A549 (cell line): ENCODE results near the gene ADARB1. TPM values are rescaled to one million over a fixed set of nuclear protein-coding genes. Genes with fewer than 3 reads are reported as not detected.

Experiments
- ATAC-seq, 2 experiments: fragments of 200-7000 bp in 1 of 2; fragments of >200 bp in 1 of 2; cut with Nextera tagmentation in 1 of 2; cut with Tn5 transposase in 1 of 2; 3 replicates each; pipeline versions ENCODE4 v1.8.0 to v1.9.1; 2018 to 2020; ENCODE audit warnings: mild to moderate bottlenecking in 1 of 2, moderate library complexity in 1 of 2
- CTCF ChIA-PET: fragments of 300-600 bp; sonication (Branson Sonifier 250); formaldehyde crosslinking; extraction: SDS; loops from one replicate; lab custom pipeline; 2021; ENCODE audit warnings: antibody characterized with exemption, inconsistent platforms; lab: Yijun Ruan, JAX
- POLR2A ChIA-PET: fragments of 350-600 bp; formaldehyde crosslinking; extraction: SDS; loops from one replicate; lab custom pipeline; 2021; ENCODE audit warnings: antibody characterized with exemption, inconsistent platforms; lab: Yijun Ruan, JAX
- DNase-seq, 2 experiments: peaks; one replicate each; pipeline versions ENCODE4 v3.0.0 to v3.0.0-alpha.2; 2011 to 2016; ENCODE audit warnings: low read depth in 1 of 2, low spot score in 1 of 2
- FAIRE-seq: peaks from 2 replicates; lab custom pipeline; 2011; peaks lifted over from hg19 to GRCh38; lab: Jason Lieb, UNC
- H3K27ac ChIP-seq, 2 experiments: fragments of >200 bp; sonication (Bioruptor Twin); formaldehyde crosslinking; 3 replicates each; pipeline ENCODE4 v1.5.1; 2016 to 2017
- H3K4me1 ChIP-seq: fragments of >200 bp; sonication (Bioruptor Twin); formaldehyde crosslinking; 3 replicates; pipeline ENCODE4 v1.6.1; 2016
- H3K4me2 ChIP-seq: fragments of >200 bp; sonication (Bioruptor Twin); formaldehyde crosslinking; 3 replicates; pipeline ENCODE4 v1.6.1; 2016
- H3K4me3 ChIP-seq: fragments of >200 bp; sonication (Bioruptor Twin); formaldehyde crosslinking; 3 replicates; pipeline ENCODE4 v1.5.1; 2016
- H3K9me3 ChIP-seq: fragments of >200 bp; sonication (Bioruptor Twin); formaldehyde crosslinking; 3 replicates; pipeline ENCODE4 v1.6.1; 2016
- CBX2 ChIP-seq: fragments of 200-600 bp; sonication (generic); IDR thresholded peaks from 2 replicates; pipeline ENCODE4 v1.6.1; 2016; ENCODE audit warnings: low read depth, mild to moderate bottlenecking, borderline replicate concordance
- CEBPB ChIP-seq, 2 experiments: fragments of >200 bp in 1 of 2; sonication (Bioruptor Twin) in 1 of 2; formaldehyde crosslinking in 1 of 2; IDR thresholded peaks; 2 replicates each; pipeline ENCODE4 v1.6.1; 2012 to 2016
- CHD2 ChIP-seq: fragments of 150-350 bp; IDR thresholded peaks from 2 replicates; pipeline ENCODE4 v1.6.1; 2014; ENCODE audit warnings: low read length; ENCODE audit not compliant: partially characterized antibody
- CHD4 ChIP-seq: fragments of 200-600 bp; sonication (generic); IDR thresholded peaks from 2 replicates; pipeline ENCODE4 v1.6.1; 2016; ENCODE audit warnings: antibody characterized with exemption, mild to moderate bottlenecking, borderline replicate concordance
- EP300 ChIP-seq, 2 experiments: fragments of >200 bp; sonication (Bioruptor Twin); formaldehyde crosslinking; IDR thresholded peaks; 2 replicates in 1 of 2; 3 replicates in 1 of 2; pipeline ENCODE4 v1.6.1; 2016 to 2017
- FOSB ChIP-seq: fragments of 250-450 bp; sonication (Bioruptor Pico); IDR thresholded peaks from 2 replicates; pipeline ENCODE4 v1.5.0; 2020; ENCODE audit warnings: mild to moderate bottlenecking, moderate library complexity
- FOXS1 ChIP-seq: fragments of 250-450 bp; sonication (Bioruptor Pico); IDR thresholded peaks from 2 replicates; pipeline ENCODE4 v1.5.0; 2020; ENCODE audit warnings: mild to moderate bottlenecking, moderate library complexity
- HDAC2 ChIP-seq: fragments of 200-600 bp; sonication (generic); IDR thresholded peaks from 2 replicates; pipeline ENCODE4 v1.6.1; 2016
- HOXB13 ChIP-seq: fragments of 250-450 bp; sonication (Bioruptor Pico); IDR thresholded peaks from 2 replicates; pipeline ENCODE4 v1.5.0; 2020; ENCODE audit warnings: low read depth, mild to moderate bottlenecking, moderate library complexity
- JUNB ChIP-seq: fragments of >200 bp; sonication (Bioruptor Twin); formaldehyde crosslinking; IDR thresholded peaks from 2 replicates; pipeline ENCODE4 v1.6.1; 2016
- KDM1A ChIP-seq: fragments of 200-600 bp; sonication (generic); IDR thresholded peaks from 2 replicates; pipeline ENCODE4 v1.6.1; 2016; ENCODE audit warnings: low read depth, mild to moderate bottlenecking
- KDM5A ChIP-seq: fragments of 200-600 bp; sonication (generic); IDR thresholded peaks from 2 replicates; pipeline ENCODE4 v1.6.1; 2016; ENCODE audit warnings: antibody characterized with exemption, mild to moderate bottlenecking
- NFE2L2 ChIP-seq: fragments of 150-350 bp; conservative IDR thresholded peaks from 2 replicates; pipeline ENCODE4 v1.6.1; 2014; ENCODE audit warnings: low read length
- NPAS2 ChIP-seq: fragments of 250-450 bp; sonication (Bioruptor Pico); IDR thresholded peaks from 2 replicates; pipeline ENCODE4 v1.8.0; 2022; ENCODE audit warnings: mild to moderate bottlenecking, moderate library complexity, borderline replicate concordance
- NR3C1 ChIP-seq: fragments of >200 bp; sonication (Bioruptor Twin); formaldehyde crosslinking; IDR thresholded peaks from 3 replicates; pipeline ENCODE4 v1.6.1; 2017
- PHF8 ChIP-seq: fragments of 200-600 bp; sonication (generic); IDR thresholded peaks from 2 replicates; pipeline ENCODE4 v1.6.1; 2016; ENCODE audit warnings: low read depth, mild to moderate bottlenecking, antibody characterized with exemption, moderate library complexity, borderline replicate concordance
- POLR2AphosphoS2 ChIP-seq: conservative IDR thresholded peaks from 2 replicates; pipeline ENCODE4 v1.6.1; 2012; ENCODE audit warnings: low read length, improper control_type of control experiment, inconsistent platforms
- RARB ChIP-seq: fragments of 250-450 bp; sonication (Bioruptor Pico); IDR thresholded peaks from 2 replicates; pipeline ENCODE4 v1.8.0; 2021; ENCODE audit warnings: mild to moderate bottlenecking, moderate library complexity
- RNF2 ChIP-seq: fragments of 200-600 bp; sonication (generic); IDR thresholded peaks from 2 replicates; pipeline ENCODE4 v1.6.1; 2016; ENCODE audit warnings: low read depth, mild to moderate bottlenecking, antibody characterized with exemption, moderate library complexity, borderline replicate concordance
- SMC3 ChIP-seq: fragments of >200 bp; sonication (Bioruptor Twin); formaldehyde crosslinking; IDR thresholded peaks from 3 replicates; pipeline ENCODE4 v1.6.1; 2018; ENCODE audit warnings: inconsistent platforms
- SREBF2 ChIP-seq: fragments of 450-650 bp; IDR thresholded peaks from 2 replicates; pipeline ENCODE4 v1.6.1; 2014; ENCODE audit warnings: mild to moderate bottlenecking, moderate library complexity
- TFCP2L1 ChIP-seq: fragments of 250-450 bp; sonication (Bioruptor Pico); IDR thresholded peaks from 2 replicates; pipeline ENCODE4 v1.5.0; 2021; ENCODE audit warnings: mild to moderate bottlenecking
- TP53 ChIP-seq: fragments of 250-450 bp; sonication (Bioruptor Pico); IDR thresholded peaks from 2 replicates; pipeline ENCODE4 v1.5.0; 2021; ENCODE audit warnings: mild to moderate bottlenecking, moderate library complexity
- ZNF302 ChIP-seq: fragments of 250-450 bp; sonication (Bioruptor Pico); IDR thresholded peaks from 2 replicates; pipeline ENCODE4 v1.9.0; 2021; ENCODE audit warnings: inconsistent platforms, mild to moderate bottlenecking, moderate library complexity
- ZSCAN20 ChIP-seq: fragments of 250-450 bp; sonication (Bioruptor Pico); IDR thresholded peaks from 2 replicates; pipeline ENCODE4 v1.8.0; 2022; ENCODE audit warnings: mild to moderate bottlenecking, moderate library complexity
- WGBS: methylation state at CpG from one replicate; pipeline ENCODE4 v1.1.6; 2017; ENCODE audit errors: missing lambda C conversion rate; 5-methylcytosine and 5-hydroxymethylcytosine counted together
- polyA plus RNA-seq, 4 experiments: library from polyadenylated mRNA; depleted of rRNA in 3 of 4; stranded (reverse); fragments of >200 nt; fragmentation: RNase III in 1 of 4; extraction: RNeasy Plus Mini Kit Qiagen cat#74134 plus additional on column Dnase treatment in 1 of 4; gene quantifications; 2 replicates in 3 of 4; 3 replicates in 1 of 4; pipeline ENCODE4 v1.2.3, GENCODE V29; 2011 to 2017
- TF ChIP-seq, protein P1 (sequence below): fragments of 150-350 bp; IDR thresholded peaks from 2 replicates; pipeline ENCODE4 v1.6.1; 2014; ENCODE audit warnings: low read depth, mild to moderate bottlenecking, low read length
- TF ChIP-seq, protein P2 (sequence below): fragments of >200 bp; sonication (Bioruptor Twin); formaldehyde crosslinking; IDR thresholded peaks from 3 replicates; pipeline ENCODE4 v1.5.1; 2016
- TF ChIP-seq, protein P3 (sequence below): IDR thresholded peaks from 2 replicates; pipeline ENCODE4 v1.6.1; 2012
- TF ChIP-seq, protein P4 (sequence below): fragments of 250-450 bp; sonication (Bioruptor Pico); IDR thresholded peaks from 2 replicates; pipeline ENCODE4 v1.5.0; 2021; ENCODE audit warnings: mild to moderate bottlenecking, moderate library complexity, borderline replicate concordance

Gene ADARB1
- polyA plus RNA-seq, 2 of the 4 experiments (the other 2 are of a cell fraction) = 3.2 to 5.7 TPM

DNA sequence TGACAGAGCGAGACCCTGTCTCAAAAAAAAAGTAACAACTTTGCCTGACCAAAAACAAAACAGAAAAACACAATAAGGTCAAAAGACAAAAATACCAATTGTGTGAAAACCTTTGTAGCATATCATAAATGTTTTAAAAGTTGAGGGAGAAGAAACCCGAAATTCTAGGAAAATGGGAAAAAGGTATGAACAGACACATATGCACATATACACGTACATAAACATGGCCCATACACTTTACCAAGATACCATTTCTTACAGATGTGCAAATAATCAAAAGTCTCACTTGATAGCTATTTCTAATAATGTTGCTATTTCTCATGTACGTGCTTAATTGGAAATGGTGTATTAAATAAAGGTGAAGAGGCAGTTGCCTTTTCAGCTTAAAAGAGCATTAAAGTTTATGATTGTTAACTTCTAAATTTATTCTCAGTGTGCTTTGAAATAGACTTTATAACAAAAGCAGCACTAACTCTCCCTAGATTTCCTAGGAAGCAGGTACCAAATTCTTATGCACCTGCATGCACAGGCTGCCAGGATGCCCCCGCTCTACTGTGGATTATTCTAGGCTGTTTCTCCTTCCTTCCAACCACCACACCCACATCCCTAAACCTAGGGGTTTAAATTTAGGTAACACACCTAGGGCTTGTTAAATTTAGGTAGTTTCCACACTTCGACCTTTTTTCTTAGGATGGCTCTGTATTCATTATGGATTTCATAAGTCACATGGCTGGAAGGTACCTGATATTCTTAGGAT is 33.8 kb downstream of the ADARB1 start:
- no peak for FAIRE-seq
- no peak for DNase-seq
- H3K4me1 ChIP-seq = peaks cover 8% of the 10 kb centered on the region; the same call in 2 of the 3 replicates
- ChIA-PET POLR2A (no interaction called here), CTCF (interaction anchor here (1.2 to 2.6 kb wide), 3 partner anchors 20 to 158 kb away, joined by 4 to 17 read pairs (median 5); no protein-coding TSS in a partner anchor)
- H3K4me2 ChIP-seq = no peak overlapping the region
- H3K27ac ChIP-seq = no peak overlapping the region
- no peak for ATAC-seq
- no peak overlapping the region for H3K4me3 ChIP-seq
- TF ChIP-seq RARB (no peak), TFCP2L1 (CRISPR knock-in tag) (no peak), CHD2 (no peak), ZSCAN20 (CRISPR knock-in tag) (no peak), KDM5A (no peak), EP300 (IDR thresholded peaks at IDR 0.05) (no peak), PHF8 (no peak), TP53 (CRISPR knock-in tag) (no peak), FOXS1 (CRISPR knock-in tag) (no peak), NFE2L2 (no peak), POLR2AphosphoS2 (no peak), JUNB (no peak), HOXB13 (CRISPR knock-in tag) (no peak), FOSB (CRISPR knock-in tag) (no peak), NR3C1 (no peak), HDAC2 (no peak)
- TF ChIP-seq, protein P1, sequence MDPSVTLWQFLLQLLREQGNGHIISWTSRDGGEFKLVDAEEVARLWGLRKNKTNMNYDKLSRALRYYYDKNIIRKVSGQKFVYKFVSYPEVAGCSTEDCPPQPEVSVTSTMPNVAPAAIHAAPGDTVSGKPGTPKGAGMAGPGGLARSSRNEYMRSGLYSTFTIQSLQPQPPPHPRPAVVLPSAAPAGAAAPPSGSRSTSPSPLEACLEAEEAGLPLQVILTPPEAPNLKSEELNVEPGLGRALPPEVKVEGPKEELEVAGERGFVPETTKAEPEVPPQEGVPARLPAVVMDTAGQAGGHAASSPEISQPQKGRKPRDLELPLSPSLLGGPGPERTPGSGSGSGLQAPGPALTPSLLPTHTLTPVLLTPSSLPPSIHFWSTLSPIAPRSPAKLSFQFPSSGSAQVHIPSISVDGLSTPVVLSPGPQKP = no peak
- TF ChIP-seq, protein P2, sequence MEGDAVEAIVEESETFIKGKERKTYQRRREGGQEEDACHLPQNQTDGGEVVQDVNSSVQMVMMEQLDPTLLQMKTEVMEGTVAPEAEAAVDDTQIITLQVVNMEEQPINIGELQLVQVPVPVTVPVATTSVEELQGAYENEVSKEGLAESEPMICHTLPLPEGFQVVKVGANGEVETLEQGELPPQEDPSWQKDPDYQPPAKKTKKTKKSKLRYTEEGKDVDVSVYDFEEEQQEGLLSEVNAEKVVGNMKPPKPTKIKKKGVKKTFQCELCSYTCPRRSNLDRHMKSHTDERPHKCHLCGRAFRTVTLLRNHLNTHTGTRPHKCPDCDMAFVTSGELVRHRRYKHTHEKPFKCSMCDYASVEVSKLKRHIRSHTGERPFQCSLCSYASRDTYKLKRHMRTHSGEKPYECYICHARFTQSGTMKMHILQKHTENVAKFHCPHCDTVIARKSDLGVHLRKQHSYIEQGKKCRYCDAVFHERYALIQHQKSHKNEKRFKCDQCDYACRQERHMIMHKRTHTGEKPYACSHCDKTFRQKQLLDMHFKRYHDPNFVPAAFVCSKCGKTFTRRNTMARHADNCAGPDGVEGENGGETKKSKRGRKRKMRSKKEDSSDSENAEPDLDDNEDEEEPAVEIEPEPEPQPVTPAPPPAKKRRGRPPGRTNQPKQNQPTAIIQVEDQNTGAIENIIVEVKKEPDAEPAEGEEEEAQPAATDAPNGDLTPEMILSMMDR = no peak
- TF ChIP-seq, protein P3, sequence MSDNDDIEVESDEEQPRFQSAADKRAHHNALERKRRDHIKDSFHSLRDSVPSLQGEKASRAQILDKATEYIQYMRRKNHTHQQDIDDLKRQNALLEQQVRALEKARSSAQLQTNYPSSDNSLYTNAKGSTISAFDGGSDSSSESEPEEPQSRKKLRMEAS = no peak
- WGBS = 83% methylated on average over 6 of the region's 6 CpGs
- no peaks in the 10 kb centered on the region for H3K9me3 ChIP-seq

DNA sequence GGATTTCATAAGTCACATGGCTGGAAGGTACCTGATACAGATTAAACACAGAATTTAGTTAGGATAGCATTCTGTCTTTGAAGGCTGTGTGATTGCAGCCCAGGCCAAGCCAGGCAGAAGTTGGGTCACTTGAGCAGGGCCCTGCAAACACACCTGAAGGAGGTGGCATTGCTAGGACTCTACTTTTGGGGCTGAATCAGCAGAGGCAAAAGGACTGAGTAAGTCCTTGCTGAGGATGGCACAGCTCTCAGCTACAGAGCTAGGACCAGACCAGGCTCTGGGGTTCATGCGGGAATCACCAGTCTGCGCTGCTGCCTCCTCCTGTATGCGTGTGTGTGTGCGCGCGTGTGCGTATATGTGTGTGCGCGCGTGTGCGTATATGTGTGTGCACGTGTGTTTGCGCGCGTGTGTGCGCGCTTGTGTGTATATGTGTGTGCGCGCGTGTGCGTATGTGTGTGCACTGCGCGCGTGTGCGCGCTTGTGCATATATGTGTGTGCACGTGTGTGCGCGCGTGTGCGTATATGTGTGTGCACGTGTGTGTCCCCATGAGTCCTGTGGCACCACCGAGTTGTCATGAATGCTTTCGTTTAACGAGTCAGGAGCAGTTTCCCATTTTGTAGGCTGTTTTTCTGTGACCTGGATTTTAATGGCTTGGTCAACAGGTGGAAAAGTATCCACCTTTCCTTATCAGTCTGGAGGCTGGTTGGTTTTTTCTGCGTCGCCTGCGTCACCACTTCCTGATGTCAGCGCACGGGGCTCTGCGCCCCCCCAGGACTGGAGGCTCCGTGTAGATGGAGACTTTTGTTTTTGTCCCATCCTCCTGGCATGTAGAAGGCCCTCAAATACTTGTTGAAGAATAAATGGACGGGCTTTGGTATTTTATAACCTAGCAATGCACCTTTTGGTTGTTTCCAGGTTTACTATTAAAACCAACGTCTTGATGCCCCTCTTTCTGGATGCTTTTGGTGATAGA is 34.7 kb downstream of the ADARB1 start:
- Histone ChIP-seq H3K9me3 (no peaks in the 10 kb centered on the region), H3K27ac (no peak overlapping the region), H3K4me2 (no peak overlapping the region), H3K4me3 (no peak overlapping the region), H3K4me1 (peaks cover 8% of the 10 kb centered on the region; the same call in 2 of the 3 replicates)
- ATAC-seq = no peak
- ChIA-PET CTCF (no interaction called here), POLR2A (no interaction called here)
- no peak for FAIRE-seq
- WGBS = 93% methylated on average over 43 of the region's 44 CpGs
- DNase-seq = no peak
- TF ChIP-seq ZNF302 (no peak), NPAS2 (CRISPR knock-in tag) (no peak), KDM1A (no peak), SMC3 (no peak), CHD4 (no peak), CBX2 (no peak), CEBPB (IDR thresholded peaks at IDR 0.05) (no peak), SREBF2 (no peak), RNF2 (no peak), JUNB (no peak), NR3C1 (no peak)
- TF ChIP-seq, protein P2 = no peak
- TF ChIP-seq, protein P4, sequence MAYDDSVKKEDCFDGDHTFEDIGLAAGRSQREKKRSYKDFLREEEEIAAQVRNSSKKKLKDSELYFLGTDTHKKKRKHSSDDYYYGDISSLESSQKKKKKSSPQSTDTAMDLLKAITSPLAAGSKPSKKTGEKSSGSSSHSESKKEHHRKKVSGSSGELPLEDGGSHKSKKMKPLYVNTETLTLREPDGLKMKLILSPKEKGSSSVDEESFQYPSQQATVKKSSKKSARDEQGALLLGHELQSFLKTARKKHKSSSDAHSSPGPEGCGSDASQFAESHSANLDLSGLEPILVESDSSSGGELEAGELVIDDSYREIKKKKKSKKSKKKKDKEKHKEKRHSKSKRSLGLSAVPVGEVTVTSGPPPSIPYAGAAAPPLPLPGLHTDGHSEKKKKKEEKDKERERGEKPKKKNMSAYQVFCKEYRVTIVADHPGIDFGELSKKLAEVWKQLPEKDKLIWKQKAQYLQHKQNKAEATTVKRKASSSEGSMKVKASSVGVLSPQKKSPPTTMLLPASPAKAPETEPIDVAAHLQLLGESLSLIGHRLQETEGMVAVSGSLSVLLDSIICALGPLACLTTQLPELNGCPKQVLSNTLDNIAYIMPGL (CRISPR knock-in tag) = no peak
